Prostate gland (tissue), 2 donors: ENCODE results near the gene VIPR2. TPM values are rescaled to one million over a fixed set of nuclear protein-coding genes. Genes with fewer than 3 reads are reported as not detected.

Source experiments
- DNase-seq: peaks from one replicate; pipeline ENCODE4 v3.0.0-alpha.2; 2019; ENCODE audit warnings: low spot score
- H3K27ac ChIP-seq, 2 donors: fragments of 200-600 bp; sonication (generic); 2 replicates each; pipeline ENCODE4 v1.5.1; 2017 to 2019
- H3K27me3 ChIP-seq: fragments of 200-600 bp; sonication (generic); replicated peaks from 2 replicates; pipeline ENCODE4 v1.5.1; 2019; ENCODE audit not compliant: insufficient read depth
- H3K36me3 ChIP-seq, 2 donors: fragments of 200-600 bp; sonication (generic); 1 replicate in 1 of 2; 2 replicates in 1 of 2; pipeline versions ENCODE4 v1.5.1 to v1.8.1; 2017 to 2019
- H3K4me1 ChIP-seq: fragments of 200-600 bp; sonication (generic); replicated peaks from 2 replicates; pipeline ENCODE4 v1.5.1; 2019
- H3K4me3 ChIP-seq, 2 donors: fragments of 200-600 bp; sonication (generic); 2 replicates each; pipeline ENCODE4 v1.5.1; 2017 to 2019
- H3K9me3 ChIP-seq: fragments of 200-600 bp; sonication (generic); 2 replicates; pipeline ENCODE4 v1.5.1; 2017
- POLR2A ChIP-seq: fragments of 450-650 bp; IDR thresholded peaks from one replicate; pipeline ENCODE4 v1.6.1; 2016; ENCODE audit warnings: antibody characterized with exemption, mild to moderate bottlenecking
- POLR2AphosphoS5 ChIP-seq: sonication (generic); formaldehyde crosslinking; IDR thresholded peaks from one replicate; pipeline ENCODE4 v1.6.1; 2017; ENCODE audit warnings: antibody characterized with exemption
- WGBS: methylation state at CpG from one replicate; pipeline ENCODE4 v1.1.5; 2018; 5-methylcytosine and 5-hydroxymethylcytosine counted together
- intact Hi-C: fragments of 100-400 bp; cut with DNase I; formaldehyde crosslinking; loops from one replicate; pipeline ENCODE4 v1.14.2; 2022
- total RNA-seq, 2 donors: library from RNA; depleted of rRNA; stranded (reverse); fragments of >200 nt; gene quantifications; one replicate each; pipeline ENCODE4 v1.1.0, GENCODE V29; 2016
- TF ChIP-seq, protein P1 (sequence below), 4 experiments: fragments of 200-600 bp in 2 of 4; fragments of 450-650 bp in 2 of 4; sonication (generic) in 2 of 4; IDR thresholded peaks; 1 replicate in 3 of 4; 2 replicates in 1 of 4; pipeline ENCODE4 v1.5.1; 2016 to 2019; ENCODE audit warnings: antibody characterized with exemption in 4 of 4, mild to moderate bottlenecking in 2 of 4, moderate library complexity in 2 of 4

The VIPR2 gene
- total RNA-seq, 2 donors from 2014 or later: 1.0 to 13.5 TPM

DNA sequence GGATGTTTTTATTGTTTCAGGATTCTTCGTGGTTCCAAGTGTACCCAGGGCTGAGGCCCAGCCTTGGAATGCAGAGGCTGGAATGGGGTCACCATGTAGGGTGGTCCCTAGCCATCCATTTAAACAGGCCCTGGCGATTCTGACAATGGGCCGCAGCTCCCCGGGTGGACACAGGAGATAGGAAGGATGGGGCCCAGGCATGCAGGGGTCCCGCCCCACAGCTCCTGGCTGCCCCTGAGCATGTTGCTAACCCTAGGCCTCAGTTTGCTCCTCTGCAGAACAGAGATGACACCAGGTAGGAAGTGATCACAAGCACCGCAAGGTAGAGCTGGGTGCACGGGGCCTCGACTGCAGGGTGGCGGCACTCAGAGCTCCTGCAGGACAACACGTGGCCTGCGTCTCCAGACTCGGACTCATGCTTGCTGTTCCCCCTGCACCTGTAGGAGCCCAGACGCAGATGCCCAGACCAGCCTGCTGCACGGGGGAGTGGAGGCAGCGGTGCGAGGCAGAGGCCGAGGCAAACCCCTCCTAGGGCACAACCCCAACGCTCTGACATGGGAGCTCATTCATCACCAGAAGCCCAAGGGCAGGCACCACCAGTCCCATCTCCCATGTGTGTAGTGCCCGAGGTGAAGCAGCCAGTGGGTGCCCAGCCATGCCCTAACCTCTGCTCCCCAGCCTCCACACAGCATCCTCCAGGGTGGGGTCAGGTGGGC is 25.5 kb downstream of the VIPR2 start:
- Histone ChIP-seq H3K27me3 (no peaks in the 10 kb centered on the region), H3K9me3 (no peaks in the 10 kb centered on the region), H3K4me3 (no peak overlapping the region), H3K36me3 (no peaks in the 10 kb centered on the region), H3K4me1 (no peaks in the 10 kb centered on the region), H3K27ac (no peak overlapping the region)
- DNase-seq: no peak
- intact Hi-C loops: no loop called here
- TF ChIP-seq, protein P1, sequence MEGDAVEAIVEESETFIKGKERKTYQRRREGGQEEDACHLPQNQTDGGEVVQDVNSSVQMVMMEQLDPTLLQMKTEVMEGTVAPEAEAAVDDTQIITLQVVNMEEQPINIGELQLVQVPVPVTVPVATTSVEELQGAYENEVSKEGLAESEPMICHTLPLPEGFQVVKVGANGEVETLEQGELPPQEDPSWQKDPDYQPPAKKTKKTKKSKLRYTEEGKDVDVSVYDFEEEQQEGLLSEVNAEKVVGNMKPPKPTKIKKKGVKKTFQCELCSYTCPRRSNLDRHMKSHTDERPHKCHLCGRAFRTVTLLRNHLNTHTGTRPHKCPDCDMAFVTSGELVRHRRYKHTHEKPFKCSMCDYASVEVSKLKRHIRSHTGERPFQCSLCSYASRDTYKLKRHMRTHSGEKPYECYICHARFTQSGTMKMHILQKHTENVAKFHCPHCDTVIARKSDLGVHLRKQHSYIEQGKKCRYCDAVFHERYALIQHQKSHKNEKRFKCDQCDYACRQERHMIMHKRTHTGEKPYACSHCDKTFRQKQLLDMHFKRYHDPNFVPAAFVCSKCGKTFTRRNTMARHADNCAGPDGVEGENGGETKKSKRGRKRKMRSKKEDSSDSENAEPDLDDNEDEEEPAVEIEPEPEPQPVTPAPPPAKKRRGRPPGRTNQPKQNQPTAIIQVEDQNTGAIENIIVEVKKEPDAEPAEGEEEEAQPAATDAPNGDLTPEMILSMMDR (IDR thresholded peaks at IDR 0.05): no peak
- TF ChIP-seq POLR2AphosphoS5 (no peak), POLR2A (no peak)
- WGBS: 93% methylated on average over 19 of the region's 19 CpGs

DNA sequence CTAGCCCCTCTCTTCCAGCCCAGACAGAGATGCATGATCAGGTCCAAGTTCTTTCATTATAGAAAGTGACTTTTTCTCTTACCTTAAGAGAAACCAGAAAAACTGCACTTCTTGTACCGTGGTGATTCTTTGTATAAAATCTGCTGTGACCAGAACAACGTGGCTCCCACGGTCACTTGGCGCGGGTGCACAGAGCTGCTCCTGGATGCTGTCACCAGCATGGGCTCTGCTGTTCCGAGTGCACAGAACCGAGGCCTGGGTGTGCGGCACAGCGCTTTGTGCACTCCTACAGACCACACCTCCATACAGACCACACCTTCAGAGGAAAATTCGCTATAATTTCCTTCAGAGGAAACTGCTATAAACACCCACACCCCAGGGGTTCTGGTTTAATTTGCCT is 26.0 kb downstream of the VIPR2 start:
- DNase-seq: no peak
- Histone ChIP-seq H3K36me3 (no peaks in the 10 kb centered on the region), H3K9me3 (no peaks in the 10 kb centered on the region), H3K27ac (no peak overlapping the region), H3K4me1 (no peaks in the 10 kb centered on the region), H3K4me3 (no peak overlapping the region), H3K27me3 (no peaks in the 10 kb centered on the region)
- intact Hi-C loops: no loop called here
- TF ChIP-seq, protein P1 (IDR thresholded peaks at IDR 0.05): no peak
- TF ChIP-seq POLR2AphosphoS5 (no peak), POLR2A (no peak)
- WGBS: 87% methylated on average over 10 of the region's 10 CpGs

DNA sequence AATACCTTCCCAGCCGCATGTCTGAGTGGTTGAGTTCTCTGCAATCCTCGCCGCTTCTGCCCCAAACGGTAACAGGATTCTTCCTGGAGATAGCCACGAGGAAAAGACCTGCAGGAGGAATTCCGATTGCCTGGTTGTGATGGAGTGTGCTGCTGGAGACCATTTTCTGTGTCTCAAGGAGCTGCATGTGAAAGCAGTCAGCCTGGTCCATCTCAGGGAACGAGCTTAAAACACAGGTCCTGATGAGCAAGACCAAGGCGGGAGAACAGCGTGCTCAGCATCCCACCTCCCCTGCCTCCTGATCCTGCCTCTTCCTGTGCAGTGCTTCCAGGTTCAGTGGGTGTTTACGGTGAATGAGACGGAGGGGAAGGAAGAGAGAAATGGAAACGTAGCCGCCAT is 26.5 kb downstream of the VIPR2 start:
- no peak overlapping the region for H3K4me3 ChIP-seq
- WGBS: 89% methylated on average over 13 of the region's 13 CpGs
- TF ChIP-seq POLR2A (no peak), POLR2AphosphoS5 (no peak)
- TF ChIP-seq, protein P1 (IDR thresholded peaks at IDR 0.05): no peak
- H3K27me3 ChIP-seq: no peaks in the 10 kb centered on the region
- H3K9me3 ChIP-seq: no peaks in the 10 kb centered on the region
- DNase-seq: no peak
- no peaks in the 10 kb centered on the region for H3K36me3 ChIP-seq
- intact Hi-C loops: no loop called here
- H3K4me1 ChIP-seq: no peaks in the 10 kb centered on the region
- H3K27ac ChIP-seq: no peak overlapping the region

DNA sequence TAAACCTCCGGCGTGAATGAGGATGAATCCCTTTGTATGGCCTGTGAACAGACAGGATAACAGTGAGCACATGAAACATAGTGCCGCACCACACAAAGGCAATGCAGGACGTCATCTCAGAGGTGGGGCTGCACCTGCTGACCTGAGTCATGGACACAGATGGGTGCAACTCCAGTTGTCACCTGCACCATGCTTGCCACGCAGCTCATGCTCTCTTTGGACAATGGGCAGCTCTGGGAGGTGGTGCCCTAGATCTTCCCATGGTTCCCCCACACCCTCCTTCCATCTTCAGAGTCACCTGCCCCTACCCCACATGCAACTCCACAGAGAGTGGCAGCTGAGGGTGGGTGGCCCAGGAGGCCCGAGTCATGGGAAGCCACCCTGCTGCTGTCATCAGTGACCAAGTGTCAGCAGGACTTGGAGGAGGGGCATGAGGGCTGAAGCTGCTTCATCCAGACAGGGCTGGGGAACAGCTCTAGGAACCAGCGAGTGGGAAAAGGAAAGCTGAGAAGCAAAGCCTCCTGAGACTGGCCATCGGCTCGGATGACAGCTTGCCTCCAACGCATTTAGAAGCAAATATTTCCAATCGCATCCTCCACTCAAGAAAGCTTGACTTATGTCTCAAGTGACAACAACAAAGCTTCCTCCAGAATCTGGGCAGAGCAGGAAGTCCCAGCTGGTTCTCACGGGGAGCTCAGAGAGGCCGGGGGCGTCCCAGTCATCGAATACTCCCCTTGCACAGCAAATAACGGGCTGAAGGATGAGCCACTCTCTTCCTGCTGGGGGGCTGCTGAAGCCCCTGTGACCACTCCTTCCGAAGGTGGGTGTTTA is 27.1 kb downstream of the VIPR2 start:
- no peak overlapping the region for H3K4me3 ChIP-seq
- WGBS: 77% methylated on average over 17 of the region's 17 CpGs
- H3K27me3 ChIP-seq: no peaks in the 10 kb centered on the region
- no peaks in the 10 kb centered on the region for H3K4me1 ChIP-seq
- no peaks in the 10 kb centered on the region for H3K36me3 ChIP-seq
- intact Hi-C loops: no loop called here
- H3K9me3 ChIP-seq: no peaks in the 10 kb centered on the region
- TF ChIP-seq, protein P1 (IDR thresholded peaks at IDR 0.05): no peak
- TF ChIP-seq POLR2AphosphoS5 (no peak), POLR2A (no peak)
- H3K27ac ChIP-seq: no peak overlapping the region
- DNase-seq: no peak
